Measurements from ENCODE around the gene FPGS.
"Not testable (repeated sequence)": the region's sequence is repeated elsewhere in the genome, so short reads cannot be mapped to it uniquely, and the experiment has no call there.

The FPGS gene

GRCh38 chr9:127844821-127845359, 42.2 kb downstream of the FPGS start:
- H3K27me3 ChIP-seq (ENCODE audit: control insufficient read depth, insufficient read depth, low read length): no peaks in the 10 kb centered on the region
- H3K4me1 ChIP-seq (ENCODE audit: control insufficient read depth, insufficient read depth, low read length): no peaks in the 10 kb centered on the region
- no peak overlapping the region for H3K9ac ChIP-seq (ENCODE audit: low read length)
- no peaks in the 10 kb centered on the region for H3K36me3 ChIP-seq (ENCODE audit: control insufficient read depth, insufficient read depth, low read length)
- peak overlapping the region; percentile 36 for H3K27ac ChIP-seq (ENCODE audit: low read depth, low read length)
- H3K4me3 ChIP-seq (ENCODE audit: low read length): no peak overlapping the region

DNA sequence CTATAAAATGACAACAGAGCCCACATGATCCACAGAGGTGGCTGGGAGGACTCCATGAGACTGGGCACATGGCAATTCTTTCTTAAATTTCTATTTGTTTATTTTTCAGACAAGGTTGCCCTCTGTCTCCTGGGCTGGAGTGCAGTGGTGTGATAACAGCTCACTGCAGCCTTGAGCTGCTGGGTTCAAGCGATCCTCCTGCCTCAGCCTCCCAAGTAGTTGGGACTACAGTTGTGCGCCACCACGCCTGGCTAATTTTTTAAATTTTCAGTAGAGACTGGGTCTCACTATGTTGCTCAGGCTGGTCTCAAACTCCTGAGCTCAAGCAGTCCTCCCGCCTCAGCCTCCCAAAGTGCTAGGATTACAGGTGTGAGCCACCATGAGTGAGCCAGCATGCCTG, 42.9 kb downstream of the FPGS start:
- H3K4me1 ChIP-seq (ENCODE audit: control insufficient read depth, insufficient read depth, low read length): not testable (repeated sequence)

GRCh38 chr9:127846443-127847177, 43.9 kb downstream of the FPGS start:
- Histone ChIP-seq H3K27me3 (ENCODE audit: control insufficient read depth, insufficient read depth, low read length) (no peaks in the 10 kb centered on the region), H3K4me1 (ENCODE audit: control insufficient read depth, insufficient read depth, low read length) (no peaks in the 10 kb centered on the region), H3K27ac (ENCODE audit: low read depth, low read length) (no peak overlapping the region), H3K4me3 (ENCODE audit: low read length) (no peak overlapping the region), H3K9ac (ENCODE audit: low read length) (no peak overlapping the region), H3K36me3 (ENCODE audit: control insufficient read depth, insufficient read depth, low read length) (no peaks in the 10 kb centered on the region)

More for the DNA sequence above, 42.9 kb downstream of the FPGS start:
- not testable (repeated sequence) for H3K9ac ChIP-seq (ENCODE audit: low read length); H3K4me3 ChIP-seq (ENCODE audit: low read length); H3K27me3 ChIP-seq (ENCODE audit: control insufficient read depth, insufficient read depth, low read length); H3K36me3 ChIP-seq (ENCODE audit: control insufficient read depth, insufficient read depth, low read length)
- peak overlapping the region; percentile 36 for H3K27ac ChIP-seq (ENCODE audit: low read depth, low read length)

GRCh38 chr9:127847178-127847510, 44.5 kb downstream of the FPGS start:
- Histone ChIP-seq H3K4me1 (ENCODE audit: control insufficient read depth, insufficient read depth, low read length) (no peaks in the 10 kb centered on the region), H3K4me3 (ENCODE audit: low read length) (no peak overlapping the region), H3K27me3 (ENCODE audit: control insufficient read depth, insufficient read depth, low read length) (no peaks in the 10 kb centered on the region), H3K9ac (ENCODE audit: low read length) (no peak overlapping the region), H3K36me3 (ENCODE audit: control insufficient read depth, insufficient read depth, low read length) (no peaks in the 10 kb centered on the region), H3K27ac (ENCODE audit: low read depth, low read length) (no peak overlapping the region)

- H3K36me3 ChIP-seq (ENCODE audit: control insufficient read depth, insufficient read depth, low read length): no peaks in the 10 kb centered on the region
- H3K4me1 ChIP-seq (ENCODE audit: control insufficient read depth, insufficient read depth, low read length): no peaks in the 10 kb centered on the region
- H3K27me3 ChIP-seq (ENCODE audit: control insufficient read depth, insufficient read depth, low read length): no peaks in the 10 kb centered on the region
- no peak overlapping the region for H3K27ac ChIP-seq (ENCODE audit: low read depth, low read length)
- H3K9ac ChIP-seq (ENCODE audit: low read length): no peak overlapping the region
- H3K4me3 ChIP-seq (ENCODE audit: low read length): no peak overlapping the region
Measured at GRCh38 chr9:127847833-127848755, 45.4 kb downstream of the FPGS start.

DNA sequence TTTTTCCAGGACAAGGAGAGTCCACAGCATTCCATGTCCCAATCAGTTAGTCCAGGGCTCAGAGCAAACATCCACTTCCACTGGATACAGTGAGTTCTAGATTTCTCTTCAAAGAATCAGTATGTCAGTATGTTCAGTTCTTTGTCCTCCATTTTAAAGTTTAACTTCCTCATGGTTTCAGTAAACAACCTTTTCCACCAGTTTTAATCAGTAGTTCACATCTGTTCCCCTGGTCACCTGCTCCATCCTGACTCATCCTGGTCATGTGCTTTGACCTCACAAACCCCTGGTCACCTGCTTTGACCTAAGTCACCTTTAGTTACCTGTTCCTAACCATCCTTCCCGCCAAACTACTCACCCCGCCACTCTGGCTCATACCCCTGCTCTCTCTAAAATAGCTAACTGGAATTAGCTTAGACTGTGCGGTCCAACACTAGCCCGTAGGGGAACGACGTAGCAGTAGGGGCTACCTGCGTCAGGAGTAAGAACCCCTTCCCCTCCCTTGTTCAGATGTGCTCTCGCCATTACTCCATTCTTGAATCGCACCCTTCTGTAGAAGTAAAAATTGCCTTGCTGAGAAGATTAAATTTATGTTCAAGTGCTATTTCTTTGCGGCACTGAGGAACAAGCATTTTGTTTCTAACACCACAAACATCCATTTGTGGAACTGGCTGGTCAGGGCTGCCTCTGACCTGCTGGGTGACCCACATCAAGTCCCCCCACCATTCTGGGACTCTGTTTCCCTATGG, 46.2 kb downstream of the FPGS start:
- Histone ChIP-seq H3K36me3 (ENCODE audit: control insufficient read depth, insufficient read depth, low read length) (no peaks in the 10 kb centered on the region), H3K9ac (ENCODE audit: low read length) (no peak overlapping the region), H3K27ac (ENCODE audit: low read depth, low read length) (no peak overlapping the region), H3K4me1 (ENCODE audit: control insufficient read depth, insufficient read depth, low read length) (no peaks in the 10 kb centered on the region), H3K4me3 (ENCODE audit: low read length) (no peak overlapping the region), H3K27me3 (ENCODE audit: control insufficient read depth, insufficient read depth, low read length) (no peaks in the 10 kb centered on the region)

DNA sequence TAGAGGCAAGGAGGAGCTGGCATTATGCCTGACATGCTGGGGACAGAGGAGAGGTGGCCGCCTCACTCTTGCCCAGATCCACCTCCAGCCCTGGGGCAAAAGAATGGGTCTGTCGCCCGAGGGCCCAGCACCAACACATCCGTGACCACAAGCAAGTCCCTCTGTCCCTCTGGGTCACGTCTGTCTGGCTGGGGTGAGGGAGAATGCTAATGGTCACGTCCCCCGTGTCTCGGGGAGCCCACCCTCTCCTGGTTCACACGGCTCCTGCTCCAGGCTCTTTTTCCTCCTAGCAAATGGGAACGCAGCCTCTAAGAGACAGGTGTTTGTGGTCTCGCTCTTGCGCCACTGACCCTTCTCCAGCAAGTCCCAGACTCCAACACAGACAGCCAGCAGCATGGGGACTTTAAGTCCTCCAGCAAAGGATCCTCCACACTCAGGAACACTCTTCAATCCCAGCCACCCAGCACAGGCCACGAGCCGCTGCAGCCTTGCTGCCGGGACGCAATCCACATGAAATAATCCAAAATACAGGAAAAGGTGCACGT, 47.7 kb downstream of the FPGS start:
- no peak overlapping the region for H3K4me3 ChIP-seq (ENCODE audit: low read length)
- H3K4me1 ChIP-seq (ENCODE audit: control insufficient read depth, insufficient read depth, low read length): no peaks in the 10 kb centered on the region
- H3K9ac ChIP-seq (ENCODE audit: low read length): no peak overlapping the region
- no peak overlapping the region for H3K27ac ChIP-seq (ENCODE audit: low read depth, low read length)
- no peaks in the 10 kb centered on the region for H3K36me3 ChIP-seq (ENCODE audit: control insufficient read depth, insufficient read depth, low read length)
- H3K27me3 ChIP-seq (ENCODE audit: control insufficient read depth, insufficient read depth, low read length): no peaks in the 10 kb centered on the region

DNA sequence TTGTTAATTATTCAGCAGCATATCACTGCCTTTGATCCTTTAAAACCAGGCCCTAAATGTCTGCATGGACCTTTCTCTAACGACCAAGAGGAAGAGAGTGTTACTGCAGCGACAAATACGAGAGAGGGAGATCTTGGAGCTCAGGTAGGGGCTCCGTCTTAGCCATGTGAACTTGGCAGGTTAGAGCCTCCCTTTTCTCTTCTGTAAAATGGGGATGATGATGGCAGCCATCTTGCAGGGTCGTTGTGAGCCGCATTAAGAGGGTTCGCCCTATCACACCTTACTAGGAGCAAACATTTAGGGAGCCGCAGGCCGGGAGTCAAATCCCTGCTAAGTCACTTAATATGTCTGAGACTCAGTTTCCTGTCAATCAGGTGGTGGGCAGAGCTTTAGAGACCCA, 50.1 kb downstream of the FPGS start:
- peak overlapping the region; percentile 63 for H3K4me3 ChIP-seq (ENCODE audit: low read length)
- H3K9ac ChIP-seq (ENCODE audit: low read length): no peak overlapping the region
- no peak overlapping the region for H3K27ac ChIP-seq (ENCODE audit: low read depth, low read length)
- no peaks in the 10 kb centered on the region for H3K27me3 ChIP-seq (ENCODE audit: control insufficient read depth, insufficient read depth, low read length)
- no peaks in the 10 kb centered on the region for H3K36me3 ChIP-seq (ENCODE audit: control insufficient read depth, insufficient read depth, low read length)
- H3K4me1 ChIP-seq (ENCODE audit: control insufficient read depth, insufficient read depth, low read length): no peaks in the 10 kb centered on the region

GRCh38 chr9:127853312-127854183, 50.9 kb downstream of the FPGS start:
- H3K27me3 ChIP-seq (ENCODE audit: control insufficient read depth, insufficient read depth, low read length): no peaks in the 10 kb centered on the region
- H3K36me3 ChIP-seq (ENCODE audit: control insufficient read depth, insufficient read depth, low read length): no peaks in the 10 kb centered on the region
- peak overlapping the region; percentile 59 for H3K27ac ChIP-seq (ENCODE audit: low read depth, low read length)
- peak overlapping the region; percentile 63 for H3K4me3 ChIP-seq (ENCODE audit: low read length)
- peak overlapping the region; percentile 21 for H3K9ac ChIP-seq (ENCODE audit: low read length)
- H3K4me1 ChIP-seq (ENCODE audit: control insufficient read depth, insufficient read depth, low read length): no peaks in the 10 kb centered on the region

DNA sequence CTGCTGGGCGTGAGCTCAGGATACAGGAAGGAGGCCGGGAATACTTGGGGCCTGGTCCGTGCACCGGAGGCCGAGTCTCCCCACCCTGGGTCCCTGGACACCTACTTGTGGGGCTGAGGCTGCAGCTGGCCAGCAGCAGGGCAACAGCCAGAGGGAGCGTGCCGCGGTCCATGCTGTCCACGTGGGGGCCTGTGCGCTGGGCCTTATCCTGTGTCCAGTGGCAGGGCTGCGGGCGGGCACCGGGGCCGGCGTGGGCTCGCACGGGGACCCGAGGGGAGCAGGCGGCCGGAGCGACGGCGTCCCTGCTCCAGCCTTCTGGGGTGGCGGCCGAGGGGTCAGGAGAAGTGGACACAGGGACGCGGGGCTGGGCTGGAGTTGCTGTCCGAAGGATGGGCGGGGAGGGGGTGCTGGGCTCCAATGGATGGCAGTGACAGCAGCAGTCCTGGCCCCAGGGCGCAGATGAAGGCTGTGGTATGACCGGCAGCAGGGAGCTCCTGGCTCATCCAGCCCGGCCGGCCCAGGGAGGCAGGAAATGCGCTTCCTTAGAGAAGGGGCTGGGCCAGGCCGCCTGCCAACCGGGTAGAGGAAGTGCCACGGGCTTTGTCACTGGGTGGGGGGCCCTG, 51.6 kb downstream of the FPGS start, which contains the start of gene ENG:
ENG (minus strand) TSS at position 475 of the 623 bp plus-strand sequence; CDS start at position 172, 303 bp downstream.
- Histone ChIP-seq H3K4me3 (ENCODE audit: low read length) (peak within 1 kb of the TSS; percentile 63), H3K9ac (ENCODE audit: low read length) (peak within 1 kb of the TSS; percentile 21), H3K27me3 (ENCODE audit: control insufficient read depth, insufficient read depth, low read length) (no peaks in the 10 kb centered on the region), H3K4me1 (ENCODE audit: control insufficient read depth, insufficient read depth, low read length) (no peaks in the 10 kb centered on the region), H3K36me3 (ENCODE audit: control insufficient read depth, insufficient read depth, low read length) (no peaks in the 10 kb centered on the region), H3K27ac (ENCODE audit: low read depth, low read length) (peak within 1 kb of the TSS; percentile 59)

- Histone ChIP-seq H3K4me1 (ENCODE audit: control insufficient read depth, insufficient read depth, low read length) (no peaks in the 10 kb centered on the region), H3K36me3 (ENCODE audit: control insufficient read depth, insufficient read depth, low read length) (no peaks in the 10 kb centered on the region), H3K27ac (ENCODE audit: low read depth, low read length) (peak overlapping the region; percentile 38), H3K4me3 (ENCODE audit: low read length) (no peak overlapping the region), H3K27me3 (ENCODE audit: control insufficient read depth, insufficient read depth, low read length) (no peaks in the 10 kb centered on the region), H3K9ac (ENCODE audit: low read length) (no peak overlapping the region)
Measured at GRCh38 chr9:127854960-127855359, 52.3 kb downstream of the FPGS start.
